Measurements from ENCODE around the gene GRIFIN.

The GRIFIN gene

DNA sequence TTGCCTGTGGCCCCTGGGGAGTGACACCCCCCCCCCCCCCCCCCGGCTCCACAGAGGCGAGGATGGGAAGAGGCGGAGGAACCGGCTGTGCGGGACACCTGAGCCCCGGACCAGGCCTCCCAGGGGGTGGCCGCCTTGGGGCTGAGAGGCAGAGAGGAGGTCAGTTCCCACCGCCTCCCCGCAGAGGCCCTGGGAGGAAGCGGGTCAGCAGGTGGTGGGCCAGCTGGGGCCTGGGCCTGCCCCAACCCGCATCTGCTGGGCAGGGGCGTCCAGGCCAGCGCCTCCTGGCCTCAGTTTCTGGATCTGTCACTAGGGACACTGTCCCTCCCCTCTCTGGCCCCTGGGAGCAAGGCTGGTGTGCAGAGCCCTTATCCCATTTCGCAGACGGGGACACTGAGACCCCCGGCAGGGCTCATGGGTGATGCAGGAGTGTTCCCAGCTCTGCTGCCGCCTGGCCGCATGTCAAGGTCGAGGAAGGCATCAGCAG is 28.7 kb upstream of the GRIFIN start:
- H3K4me3 ChIP-seq (ENCODE audit: low read length) = no peak overlapping the region
- no peak overlapping the region for H3K27ac ChIP-seq (ENCODE audit: low read depth, low read length)
- no peak overlapping the region for H3K4me2 ChIP-seq (ENCODE audit: low read length)
- no peaks in the 10 kb centered on the region for H3K9me3 ChIP-seq (ENCODE audit: control insufficient read depth, insufficient read depth, low read length)
- H3K9me2 ChIP-seq (replicated peaks; ENCODE audit: control insufficient read depth, low read length) = no peaks in the 10 kb centered on the region
- H3K79me2 ChIP-seq (ENCODE audit: control insufficient read depth, low read length) = no peaks in the 10 kb centered on the region
- H3K36me3 ChIP-seq (ENCODE audit: control insufficient read depth, low read length) = no peaks in the 10 kb centered on the region
- no peaks in the 10 kb centered on the region for H4K20me1 ChIP-seq (ENCODE audit: control insufficient read depth, insufficient read depth, low read depth, low read length)
- TF ChIP-seq, protein P1, sequence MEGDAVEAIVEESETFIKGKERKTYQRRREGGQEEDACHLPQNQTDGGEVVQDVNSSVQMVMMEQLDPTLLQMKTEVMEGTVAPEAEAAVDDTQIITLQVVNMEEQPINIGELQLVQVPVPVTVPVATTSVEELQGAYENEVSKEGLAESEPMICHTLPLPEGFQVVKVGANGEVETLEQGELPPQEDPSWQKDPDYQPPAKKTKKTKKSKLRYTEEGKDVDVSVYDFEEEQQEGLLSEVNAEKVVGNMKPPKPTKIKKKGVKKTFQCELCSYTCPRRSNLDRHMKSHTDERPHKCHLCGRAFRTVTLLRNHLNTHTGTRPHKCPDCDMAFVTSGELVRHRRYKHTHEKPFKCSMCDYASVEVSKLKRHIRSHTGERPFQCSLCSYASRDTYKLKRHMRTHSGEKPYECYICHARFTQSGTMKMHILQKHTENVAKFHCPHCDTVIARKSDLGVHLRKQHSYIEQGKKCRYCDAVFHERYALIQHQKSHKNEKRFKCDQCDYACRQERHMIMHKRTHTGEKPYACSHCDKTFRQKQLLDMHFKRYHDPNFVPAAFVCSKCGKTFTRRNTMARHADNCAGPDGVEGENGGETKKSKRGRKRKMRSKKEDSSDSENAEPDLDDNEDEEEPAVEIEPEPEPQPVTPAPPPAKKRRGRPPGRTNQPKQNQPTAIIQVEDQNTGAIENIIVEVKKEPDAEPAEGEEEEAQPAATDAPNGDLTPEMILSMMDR (IDR thresholded peaks at IDR 0.05; ENCODE audit: low read depth, low read length, poor library complexity, severe bottlenecking) = no peak
- no peak for TF ChIP-seq EZH2phosphoT487 (IDR thresholded peaks at IDR 0.05; ENCODE audit: borderline replicate concordance, low read length)
- peaks cover 8% of the 10 kb centered on the region for H3F3A ChIP-seq (ENCODE audit: control insufficient read depth, insufficient read depth)
- peaks cover 10% of the 10 kb centered on the region for H3K27me3 ChIP-seq (ENCODE audit: control insufficient read depth, low read length)
- peaks cover 26% of the 10 kb centered on the region for H3K4me1 ChIP-seq (ENCODE audit: control insufficient read depth, low read length)

DNA sequence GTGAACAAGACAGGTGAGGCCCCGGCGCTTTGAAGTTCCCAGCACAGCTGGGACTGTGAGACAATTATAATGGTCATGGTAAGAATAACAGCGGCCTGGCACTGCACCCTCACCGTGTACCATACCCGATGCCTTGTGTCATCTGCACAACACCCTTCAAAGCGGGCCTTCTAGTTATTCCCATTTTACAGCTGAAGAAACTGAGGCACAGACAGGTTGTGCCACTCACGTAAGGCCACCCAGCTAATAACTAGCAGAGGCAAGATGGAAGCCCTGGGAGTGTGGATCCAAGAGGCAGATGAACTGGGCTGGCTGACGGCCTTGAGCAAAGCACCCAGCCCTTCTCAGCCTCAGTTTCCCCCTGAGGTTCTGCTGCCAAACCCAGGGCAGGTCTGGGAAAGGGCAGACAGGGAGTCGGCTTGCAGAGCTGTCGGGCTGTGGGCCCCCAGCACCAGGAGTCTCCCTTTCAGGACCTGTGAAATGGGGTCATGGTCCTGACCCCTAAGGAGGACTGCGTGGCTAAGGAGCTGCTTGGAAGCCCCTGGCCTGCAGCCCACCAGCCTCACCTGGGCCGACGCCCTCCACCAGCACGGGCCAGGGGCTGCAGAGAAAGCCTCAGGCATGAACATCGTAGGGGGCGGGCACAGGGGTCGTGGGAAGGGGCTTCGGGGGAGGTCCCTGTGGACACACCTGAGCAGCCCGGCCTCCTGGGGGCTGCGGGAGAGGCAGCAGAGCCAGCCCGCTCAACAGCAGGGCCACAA is 28.1 kb upstream of the GRIFIN start:
- Histone ChIP-seq H3F3A (ENCODE audit: control insufficient read depth, insufficient read depth) (peaks cover 7% of the 10 kb centered on the region), H3K27ac (ENCODE audit: low read depth, low read length) (no peak overlapping the region), H3K79me2 (ENCODE audit: control insufficient read depth, low read length) (no peaks in the 10 kb centered on the region), H3K4me2 (ENCODE audit: low read length) (no peak overlapping the region), H3K27me3 (ENCODE audit: control insufficient read depth, low read length) (peaks cover 11% of the 10 kb centered on the region), H3K4me1 (ENCODE audit: control insufficient read depth, low read length) (peaks cover 19% of the 10 kb centered on the region), H3K4me3 (ENCODE audit: low read length) (no peak overlapping the region), H3K36me3 (ENCODE audit: control insufficient read depth, low read length) (no peaks in the 10 kb centered on the region), H3K9me3 (ENCODE audit: control insufficient read depth, insufficient read depth, low read length) (no peaks in the 10 kb centered on the region), H4K20me1 (ENCODE audit: control insufficient read depth, insufficient read depth, low read depth, low read length) (no peaks in the 10 kb centered on the region), H3K9me2 (replicated peaks; ENCODE audit: control insufficient read depth, low read length) (no peaks in the 10 kb centered on the region)
- TF ChIP-seq, protein P1 (IDR thresholded peaks at IDR 0.05; ENCODE audit: low read depth, low read length, poor library complexity, severe bottlenecking) = no peak
- TF ChIP-seq EZH2phosphoT487 (IDR thresholded peaks at IDR 0.05; ENCODE audit: borderline replicate concordance, low read length) = no peak

DNA sequence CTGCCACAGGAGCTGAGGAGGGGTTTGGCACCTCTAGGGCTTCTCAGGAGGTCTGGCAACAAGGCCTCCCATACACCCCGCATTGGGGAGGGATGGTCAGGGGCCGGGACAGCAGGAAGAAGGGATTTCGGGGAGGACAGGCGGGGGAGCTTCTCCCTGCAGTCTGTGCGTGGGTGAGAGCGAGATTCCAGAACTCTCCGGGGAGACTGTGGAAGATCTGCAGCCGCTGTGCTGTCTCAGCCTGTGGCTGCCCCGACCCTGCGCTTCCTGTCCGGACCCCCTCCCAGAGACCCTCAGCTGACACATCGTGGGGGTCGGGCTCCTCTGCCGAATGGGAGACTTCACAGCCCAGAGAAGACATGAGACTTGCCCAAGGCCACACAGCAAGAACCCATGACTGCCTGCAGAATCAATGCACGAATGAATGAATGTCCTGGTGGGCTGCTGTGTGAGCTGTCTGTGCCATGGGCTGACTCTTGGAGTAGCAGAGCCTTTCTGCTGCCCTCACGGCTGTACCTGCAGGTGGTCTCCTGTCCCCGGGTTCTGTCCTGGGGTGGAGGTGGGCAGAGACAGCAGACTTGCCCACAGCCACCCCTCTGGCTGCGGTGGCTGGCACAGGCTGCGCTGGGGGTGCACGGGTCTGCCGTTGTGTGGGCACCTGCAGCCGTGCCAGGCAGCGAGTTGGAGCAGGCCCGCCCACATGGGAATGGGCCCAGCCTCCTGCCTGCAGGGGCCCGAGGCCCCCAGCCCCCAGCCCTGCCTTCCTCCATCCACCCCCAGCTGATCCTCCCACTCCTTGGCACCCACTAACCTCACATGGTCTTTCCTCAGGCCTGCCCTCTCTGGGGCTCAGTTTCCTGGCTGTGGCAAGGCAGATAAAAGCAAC is 27.1 kb upstream of the GRIFIN start:
- H3K9me2 ChIP-seq (replicated peaks; ENCODE audit: control insufficient read depth, low read length) = no peaks in the 10 kb centered on the region
- H4K20me1 ChIP-seq (ENCODE audit: control insufficient read depth, insufficient read depth, low read depth, low read length) = no peaks in the 10 kb centered on the region
- H3K4me1 ChIP-seq (ENCODE audit: control insufficient read depth, low read length) = peaks cover 9% of the 10 kb centered on the region
- no peak overlapping the region for H3K4me2 ChIP-seq (ENCODE audit: low read length)
- no peak for TF ChIP-seq EZH2phosphoT487 (IDR thresholded peaks at IDR 0.05; ENCODE audit: borderline replicate concordance, low read length)
- TF ChIP-seq, protein P1 (IDR thresholded peaks at IDR 0.05; ENCODE audit: low read depth, low read length, poor library complexity, severe bottlenecking) = no peak
- no peak overlapping the region for H3K4me3 ChIP-seq (ENCODE audit: low read length)
- no peaks in the 10 kb centered on the region for H3K36me3 ChIP-seq (ENCODE audit: control insufficient read depth, low read length)
- no peak overlapping the region for H3K27ac ChIP-seq (ENCODE audit: low read depth, low read length)
- peaks cover 21% of the 10 kb centered on the region for H3K27me3 ChIP-seq (ENCODE audit: control insufficient read depth, low read length)
- no peaks in the 10 kb centered on the region for H3K9me3 ChIP-seq (ENCODE audit: control insufficient read depth, insufficient read depth, low read length)
- no peaks in the 10 kb centered on the region for H3F3A ChIP-seq (ENCODE audit: control insufficient read depth, insufficient read depth)
- H3K79me2 ChIP-seq (ENCODE audit: control insufficient read depth, low read length) = no peaks in the 10 kb centered on the region
